Stimulated activated CD8-positive, alpha-beta memory T cell treated with anti-CD3 and anti-CD28 coated beads, Interleukin-15, amount 100 ng/mL, for 48 hours (primary cell): ENCODE data around the gene MTRR.
"Not testable (repeated sequence)": the region's sequence is repeated elsewhere in the genome, so short reads cannot be mapped to it uniquely, and the experiment has no call there.

Experiments
- DNase-seq, 2 donors: peaks; one replicate each; pipeline ENCODE4 v3.0.0-alpha.2; 2020; ENCODE audit warnings: low read depth in 2 of 2

The MTRR gene

GRCh38 chr5:7897014-7897600 is 28.2 kb downstream of the MTRR start:
- no peak for DNase-seq

DNA sequence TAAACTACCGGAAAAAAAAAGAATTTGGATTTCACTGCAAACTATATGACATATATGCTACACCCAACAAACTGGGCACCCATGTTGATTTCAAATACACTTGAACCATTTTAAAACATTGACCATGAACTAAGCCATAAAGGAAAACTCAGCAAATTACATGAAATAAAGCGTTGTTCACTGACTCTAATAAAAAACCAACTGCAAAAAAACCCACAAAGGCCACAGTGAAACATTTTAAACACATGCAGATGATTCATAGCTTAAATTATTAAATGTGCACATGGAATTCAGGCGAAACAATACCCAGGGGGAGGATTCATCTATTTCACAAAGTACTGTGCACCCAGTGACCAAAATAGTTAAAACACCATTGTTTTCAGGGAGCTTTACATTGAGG is 33.3 kb downstream of the MTRR start:
- DNase-seq: no peak

GRCh38 chr5:7902666-7903625 is 34.0 kb downstream of the MTRR start:
- no peak for DNase-seq

GRCh38 chr5:7904170-7904569 is 35.2 kb downstream of the MTRR start:
- no peak for DNase-seq

- no peak for DNase-seq
Measured at GRCh38 chr5:7907612-7908011, 38.7 kb downstream of the MTRR start.

- no peak for DNase-seq
Measured at GRCh38 chr5:7908317-7908716, 39.4 kb downstream of the MTRR start.

- no peak for DNase-seq
Measured at GRCh38 chr5:7910738-7911428, 41.9 kb downstream of the MTRR start.

GRCh38 chr5:7911429-7911771 is 42.5 kb downstream of the MTRR start:
- DNase-seq: not testable (repeated sequence)

DNA sequence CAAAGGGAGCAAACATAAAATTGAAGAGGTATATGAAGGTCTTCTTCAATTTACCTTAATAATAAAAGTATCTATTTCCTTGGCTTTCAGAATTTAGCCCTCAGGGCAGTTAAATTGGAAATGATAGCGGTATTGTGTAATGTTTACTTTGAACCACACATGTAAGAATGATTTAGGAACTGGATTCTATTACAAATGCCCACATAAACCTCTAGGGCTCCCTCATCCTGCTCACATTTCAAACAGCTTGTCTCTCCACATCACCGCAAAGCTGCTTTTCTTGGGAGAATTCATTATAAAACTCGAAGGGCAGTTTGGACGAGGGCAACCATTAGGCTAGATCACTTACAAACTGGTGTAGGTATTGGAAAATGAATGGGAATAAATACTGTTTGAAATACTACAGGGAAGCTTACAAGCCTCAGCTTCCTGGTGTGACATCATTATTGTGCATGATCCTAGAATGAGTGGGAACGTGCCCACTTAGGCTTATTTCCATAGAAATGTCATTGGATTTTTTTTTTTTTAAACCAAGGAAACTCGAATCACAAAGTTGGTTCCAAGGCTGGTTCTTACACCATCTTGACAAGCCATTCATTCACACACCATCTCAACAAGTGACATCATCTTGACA is 47.3 kb downstream of the MTRR start:
- no peak for DNase-seq

- no peak for DNase-seq
Measured at GRCh38 chr5:7917130-7918123, 48.5 kb downstream of the MTRR start.

GRCh38 chr5:7925961-7926695 is 57.2 kb downstream of the MTRR start:
- DNase-seq: no peak

DNA sequence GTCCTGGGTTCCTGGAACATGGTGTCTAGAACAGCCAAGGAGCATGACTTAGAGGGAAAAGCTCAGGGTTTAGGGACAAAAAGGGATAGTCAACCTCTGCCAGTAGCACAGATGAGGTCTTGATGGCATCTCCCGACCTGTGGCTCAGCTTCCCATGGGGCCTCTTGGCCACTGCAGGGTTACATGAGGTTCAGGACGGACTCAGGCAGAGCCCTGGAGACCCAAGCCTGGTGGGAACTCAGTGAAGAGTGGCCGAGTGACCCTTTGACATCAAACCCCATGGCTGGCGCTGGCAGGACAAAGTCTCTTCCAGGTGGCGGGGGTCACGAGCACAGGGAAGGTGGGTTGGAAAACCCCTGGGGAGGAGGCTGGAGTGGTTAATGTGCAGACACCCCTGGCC is 57.8 kb downstream of the MTRR start:
- DNase-seq: no peak

DNA sequence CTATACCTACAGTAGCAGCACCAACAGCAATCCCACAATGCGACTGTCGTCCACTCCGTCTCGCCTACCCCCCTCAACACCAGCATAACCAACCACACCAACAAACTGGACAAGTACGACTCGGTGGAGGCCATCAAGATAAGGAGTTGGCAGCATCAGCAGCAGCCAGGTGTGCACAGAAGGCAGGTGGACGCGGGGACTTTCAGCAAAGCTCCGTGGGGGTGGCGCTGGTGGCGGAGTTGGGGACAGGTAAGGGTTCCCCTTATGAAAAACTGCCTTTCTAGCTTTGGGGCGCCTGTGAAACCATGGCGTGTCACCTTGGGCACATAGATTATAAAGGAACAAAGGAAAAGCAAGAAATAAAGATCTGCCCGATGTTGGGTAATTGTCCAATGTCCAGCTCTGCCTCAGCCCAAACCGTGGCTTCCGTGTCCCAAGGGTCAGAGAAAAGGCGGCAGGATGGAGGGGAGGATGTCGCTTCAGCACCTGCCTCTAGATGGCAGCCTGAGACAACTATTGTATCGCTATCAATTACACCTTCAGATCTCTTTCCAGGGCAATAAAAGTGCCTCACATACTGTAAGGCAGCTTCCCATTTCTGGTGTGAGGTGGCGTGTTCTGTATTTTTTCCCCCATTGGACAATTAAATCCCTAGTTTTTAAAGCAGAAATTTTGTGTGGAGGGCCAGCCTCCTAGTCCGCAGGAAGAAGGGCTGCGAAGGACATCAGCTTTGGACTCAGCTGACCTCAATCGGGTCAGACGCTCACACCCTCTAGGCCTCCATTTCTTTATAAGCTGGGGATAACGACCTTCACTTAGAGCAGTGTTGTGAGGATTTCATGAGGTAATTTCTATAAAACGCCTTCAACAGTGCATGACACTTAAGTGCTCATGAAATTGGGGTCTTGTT is 58.8 kb downstream of the MTRR start:
- DNase-seq: no peak

DNA sequence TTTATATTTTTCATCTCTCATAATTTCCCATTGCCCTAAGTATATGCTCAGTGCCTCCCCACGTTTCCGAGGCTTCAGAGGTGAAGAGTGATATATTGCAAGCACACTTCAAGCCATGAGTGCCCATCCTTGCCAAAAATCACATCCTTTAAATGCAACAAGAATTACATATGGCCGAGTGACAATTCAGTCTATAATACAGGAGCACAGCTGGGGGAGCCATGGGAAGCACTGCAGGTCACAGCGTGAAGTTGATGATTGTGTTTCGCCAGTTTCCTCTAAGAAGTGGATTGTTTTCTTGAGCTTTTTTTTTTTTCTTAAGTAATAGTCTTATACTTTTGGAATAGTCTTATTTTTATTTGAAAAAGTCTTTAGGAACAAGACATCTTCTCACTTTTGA is 61.1 kb downstream of the MTRR start:
- no peak for DNase-seq

- DNase-seq: no peak
Measured at GRCh38 chr5:7941692-7942091, 72.7 kb downstream of the MTRR start.

DNA sequence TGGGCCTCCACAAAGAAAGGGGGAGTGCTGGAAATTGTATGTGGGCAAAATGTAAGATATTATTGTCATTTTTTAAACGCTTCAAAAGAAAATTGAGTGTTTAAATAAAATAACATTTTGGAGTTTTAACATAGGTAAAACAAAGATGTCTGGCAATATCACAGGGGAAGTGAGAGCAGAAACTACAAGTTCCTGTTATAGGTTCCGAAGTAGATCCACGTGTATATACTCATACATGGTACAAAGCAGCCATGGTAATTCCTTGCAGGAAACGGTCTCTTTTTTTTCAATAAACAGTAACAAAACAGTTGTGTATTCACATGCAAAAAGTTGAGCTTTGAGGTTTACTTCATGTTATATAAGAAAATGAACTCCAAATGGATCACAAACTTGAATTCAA is 78.4 kb downstream of the MTRR start:
- DNase-seq: no peak
